GM23338 (cell line): ENCODE measurements around the gene PYY. TPM values are rescaled to one million over a fixed set of nuclear protein-coding genes. Genes with fewer than 3 reads are reported as not detected.
"Not testable (repeated sequence)": the region's sequence is repeated elsewhere in the genome, so short reads cannot be mapped to it uniquely, and the experiment has no call there.

Experiments used
- ATAC-seq: fragments of 200-7000 bp; cut with Tn5 transposase; 3 replicates; pipeline ENCODE4 v1.9.1; 2020
- DNase-seq: peaks from one replicate; pipeline ENCODE4 v3.0.0-alpha.2; 2015; ENCODE audit warnings: low spot score
- H2AFZ ChIP-seq: fragments of 200-600 bp; sonication (generic); 2 replicates; pipeline ENCODE4 v1.8.0; 2016; ENCODE audit warnings: antibody characterized with exemption, mild to moderate bottlenecking, moderate library complexity
- H3F3A ChIP-seq: fragments of 200-600 bp; sonication (generic); replicated peaks from 2 replicates; pipeline ENCODE4 v1.8.0; 2017; ENCODE audit warnings: antibody characterized with exemption, mixed run types, low read depth
- H3K27ac ChIP-seq: fragments of 200-600 bp; sonication (generic); 2 replicates; pipeline ENCODE4 v1.6.1; 2016; ENCODE audit warnings: low read depth
- H3K27me3 ChIP-seq: fragments of 200-600 bp; sonication (generic); 2 replicates; pipeline ENCODE4 v1.8.0; 2016; ENCODE audit warnings: mild to moderate bottlenecking, mixed run types, moderate library complexity; ENCODE audit not compliant: insufficient read depth
- H3K36me3 ChIP-seq: fragments of 200-600 bp; sonication (generic); 2 replicates; pipeline ENCODE4 v1.8.0; 2016; ENCODE audit warnings: mild to moderate bottlenecking; ENCODE audit not compliant: insufficient read depth
- H3K4me1 ChIP-seq: fragments of 200-600 bp; sonication (generic); 2 replicates; pipeline ENCODE4 v1.8.0; 2016; ENCODE audit warnings: mild to moderate bottlenecking, moderate library complexity; ENCODE audit not compliant: insufficient read depth
- H3K4me2 ChIP-seq: fragments of 200-600 bp; sonication (generic); 2 replicates; pipeline ENCODE4 v1.7.1; 2017; ENCODE audit warnings: mixed run types
- H3K4me3 ChIP-seq: fragments of 200-600 bp; sonication (generic); 2 replicates; pipeline ENCODE4 v1.6.1; 2016; ENCODE audit warnings: mixed run types
- H3K79me2 ChIP-seq: fragments of 200-600 bp; sonication (generic); replicated peaks from 2 replicates; pipeline ENCODE4 v1.8.0; 2017; ENCODE audit warnings: mild to moderate bottlenecking; ENCODE audit not compliant: insufficient read depth
- H3K9me2 ChIP-seq: fragments of 200-600 bp; sonication (generic); 2 replicates; pipeline ENCODE4 v1.8.0; 2017; ENCODE audit not compliant: insufficient read depth
- H4K20me1 ChIP-seq: fragments of 200-600 bp; sonication (generic); replicated peaks from 2 replicates; pipeline ENCODE4 v1.8.0; 2017; ENCODE audit warnings: mild to moderate bottlenecking; ENCODE audit not compliant: insufficient read depth
- H3K27ac Mint-ChIP-seq: 2 replicates; pipeline ENCODE4 v1.8.0; 2020; ENCODE audit warnings: inconsistent platforms, mild to moderate bottlenecking, moderate library complexity, mixed read lengths
- H3K27me3 Mint-ChIP-seq: 3 replicates; pipeline ENCODE4 v1.8.0; 2022; ENCODE audit warnings: low read depth, mild to moderate bottlenecking, moderate library complexity, mixed read lengths, inconsistent platforms; ENCODE audit not compliant: insufficient read depth, poor library complexity
- H3K36me3 Mint-ChIP-seq: 3 replicates; pipeline ENCODE4 v1.8.0; 2021; ENCODE audit warnings: low read depth, mild to moderate bottlenecking, inconsistent platforms, moderate library complexity, mixed read lengths
- H3K4me1 Mint-ChIP-seq: 3 replicates; pipeline ENCODE4 v1.8.0; 2020; ENCODE audit warnings: mild to moderate bottlenecking, inconsistent platforms, mixed read lengths
- H3K4me3 Mint-ChIP-seq: 3 replicates; pipeline ENCODE4 v1.8.0; 2021; ENCODE audit warnings: moderate library complexity, mild to moderate bottlenecking, inconsistent platforms, mixed read lengths
- H3K9me3 Mint-ChIP-seq: 3 replicates; pipeline ENCODE4 v1.8.0; 2020; ENCODE audit warnings: moderate library complexity, mild to moderate bottlenecking, inconsistent platforms, mixed read lengths
- CTCF ChIP-seq, 2 experiments: fragments of 200-600 bp in 1 of 2; sonication (generic) in 1 of 2; conservative IDR thresholded peaks; 2 replicates each; pipeline versions ENCODE4 v1.5.1 to v1.6.1; 2016 to 2017; ENCODE audit warnings: antibody characterized with exemption in 2 of 2, low read depth in 2 of 2, mild to moderate bottlenecking in 2 of 2, moderate library complexity in 1 of 2
- EZH2phosphoT487 ChIP-seq: fragments of 200-600 bp; sonication (generic); IDR thresholded peaks from one replicate; pipeline ENCODE4 v1.8.1; 2018; ENCODE audit warnings: antibody characterized with exemption; ENCODE audit not compliant: unreplicated experiment
- NANOG ChIP-seq: IDR thresholded peaks from 2 replicates; pipeline ENCODE4 v1.6.1; 2016; ENCODE audit warnings: antibody characterized with exemption, borderline replicate concordance
- polyA plus RNA-seq: library from polyadenylated mRNA; unstranded; fragments of >200 nt; fragmentation: Nextera tagmentation; extraction: Ambion mirVana; gene quantifications from 2 replicates; pipeline ENCODE4 v1.2.1, GENCODE V29; 2016
- total RNA-seq: library from RNA; depleted of rRNA; stranded (reverse); fragments of >200 nt; shearing (Covaris generic); gene quantifications from 2 replicates; pipeline ENCODE4 v1.2.3, GENCODE V29; 2014
- TF ChIP-seq, protein P1 (sequence below): fragments of 250-450 bp; sonication (Bioruptor Pico); IDR thresholded peaks from 2 replicates; pipeline ENCODE4 v1.5.0; 2020; ENCODE audit warnings: mild to moderate bottlenecking, moderate library complexity
- TF ChIP-seq, protein P2 (sequence below): IDR thresholded peaks from 2 replicates; pipeline ENCODE4 v1.6.1; 2016; ENCODE audit warnings: antibody characterized with exemption

The PYY gene
- total and polyA plus RNA-seq, 2 experiments from 2014 or later = 0.56 to 8.5 TPM

DNA sequence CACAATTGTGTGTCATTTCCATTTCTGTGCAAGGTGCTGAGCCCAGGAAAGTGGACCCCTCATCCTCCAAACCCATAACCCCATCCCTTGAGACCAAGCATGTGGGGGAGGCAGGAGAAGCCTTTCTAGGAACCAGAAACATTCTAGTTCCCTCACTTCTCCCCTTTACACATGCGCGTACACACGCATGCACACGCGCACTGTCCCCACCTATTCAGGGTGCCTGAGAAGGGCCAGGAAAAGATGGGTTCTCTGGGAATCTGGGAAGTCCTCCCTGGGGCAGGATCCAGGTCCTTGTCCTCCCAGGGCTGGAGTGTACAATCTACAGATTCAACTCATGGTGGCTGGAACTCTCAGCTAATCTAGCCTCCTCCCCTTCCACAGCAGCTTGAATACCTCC lies 13.9 kb downstream of the PYY start (continued):
- TF ChIP-seq, protein P1, sequence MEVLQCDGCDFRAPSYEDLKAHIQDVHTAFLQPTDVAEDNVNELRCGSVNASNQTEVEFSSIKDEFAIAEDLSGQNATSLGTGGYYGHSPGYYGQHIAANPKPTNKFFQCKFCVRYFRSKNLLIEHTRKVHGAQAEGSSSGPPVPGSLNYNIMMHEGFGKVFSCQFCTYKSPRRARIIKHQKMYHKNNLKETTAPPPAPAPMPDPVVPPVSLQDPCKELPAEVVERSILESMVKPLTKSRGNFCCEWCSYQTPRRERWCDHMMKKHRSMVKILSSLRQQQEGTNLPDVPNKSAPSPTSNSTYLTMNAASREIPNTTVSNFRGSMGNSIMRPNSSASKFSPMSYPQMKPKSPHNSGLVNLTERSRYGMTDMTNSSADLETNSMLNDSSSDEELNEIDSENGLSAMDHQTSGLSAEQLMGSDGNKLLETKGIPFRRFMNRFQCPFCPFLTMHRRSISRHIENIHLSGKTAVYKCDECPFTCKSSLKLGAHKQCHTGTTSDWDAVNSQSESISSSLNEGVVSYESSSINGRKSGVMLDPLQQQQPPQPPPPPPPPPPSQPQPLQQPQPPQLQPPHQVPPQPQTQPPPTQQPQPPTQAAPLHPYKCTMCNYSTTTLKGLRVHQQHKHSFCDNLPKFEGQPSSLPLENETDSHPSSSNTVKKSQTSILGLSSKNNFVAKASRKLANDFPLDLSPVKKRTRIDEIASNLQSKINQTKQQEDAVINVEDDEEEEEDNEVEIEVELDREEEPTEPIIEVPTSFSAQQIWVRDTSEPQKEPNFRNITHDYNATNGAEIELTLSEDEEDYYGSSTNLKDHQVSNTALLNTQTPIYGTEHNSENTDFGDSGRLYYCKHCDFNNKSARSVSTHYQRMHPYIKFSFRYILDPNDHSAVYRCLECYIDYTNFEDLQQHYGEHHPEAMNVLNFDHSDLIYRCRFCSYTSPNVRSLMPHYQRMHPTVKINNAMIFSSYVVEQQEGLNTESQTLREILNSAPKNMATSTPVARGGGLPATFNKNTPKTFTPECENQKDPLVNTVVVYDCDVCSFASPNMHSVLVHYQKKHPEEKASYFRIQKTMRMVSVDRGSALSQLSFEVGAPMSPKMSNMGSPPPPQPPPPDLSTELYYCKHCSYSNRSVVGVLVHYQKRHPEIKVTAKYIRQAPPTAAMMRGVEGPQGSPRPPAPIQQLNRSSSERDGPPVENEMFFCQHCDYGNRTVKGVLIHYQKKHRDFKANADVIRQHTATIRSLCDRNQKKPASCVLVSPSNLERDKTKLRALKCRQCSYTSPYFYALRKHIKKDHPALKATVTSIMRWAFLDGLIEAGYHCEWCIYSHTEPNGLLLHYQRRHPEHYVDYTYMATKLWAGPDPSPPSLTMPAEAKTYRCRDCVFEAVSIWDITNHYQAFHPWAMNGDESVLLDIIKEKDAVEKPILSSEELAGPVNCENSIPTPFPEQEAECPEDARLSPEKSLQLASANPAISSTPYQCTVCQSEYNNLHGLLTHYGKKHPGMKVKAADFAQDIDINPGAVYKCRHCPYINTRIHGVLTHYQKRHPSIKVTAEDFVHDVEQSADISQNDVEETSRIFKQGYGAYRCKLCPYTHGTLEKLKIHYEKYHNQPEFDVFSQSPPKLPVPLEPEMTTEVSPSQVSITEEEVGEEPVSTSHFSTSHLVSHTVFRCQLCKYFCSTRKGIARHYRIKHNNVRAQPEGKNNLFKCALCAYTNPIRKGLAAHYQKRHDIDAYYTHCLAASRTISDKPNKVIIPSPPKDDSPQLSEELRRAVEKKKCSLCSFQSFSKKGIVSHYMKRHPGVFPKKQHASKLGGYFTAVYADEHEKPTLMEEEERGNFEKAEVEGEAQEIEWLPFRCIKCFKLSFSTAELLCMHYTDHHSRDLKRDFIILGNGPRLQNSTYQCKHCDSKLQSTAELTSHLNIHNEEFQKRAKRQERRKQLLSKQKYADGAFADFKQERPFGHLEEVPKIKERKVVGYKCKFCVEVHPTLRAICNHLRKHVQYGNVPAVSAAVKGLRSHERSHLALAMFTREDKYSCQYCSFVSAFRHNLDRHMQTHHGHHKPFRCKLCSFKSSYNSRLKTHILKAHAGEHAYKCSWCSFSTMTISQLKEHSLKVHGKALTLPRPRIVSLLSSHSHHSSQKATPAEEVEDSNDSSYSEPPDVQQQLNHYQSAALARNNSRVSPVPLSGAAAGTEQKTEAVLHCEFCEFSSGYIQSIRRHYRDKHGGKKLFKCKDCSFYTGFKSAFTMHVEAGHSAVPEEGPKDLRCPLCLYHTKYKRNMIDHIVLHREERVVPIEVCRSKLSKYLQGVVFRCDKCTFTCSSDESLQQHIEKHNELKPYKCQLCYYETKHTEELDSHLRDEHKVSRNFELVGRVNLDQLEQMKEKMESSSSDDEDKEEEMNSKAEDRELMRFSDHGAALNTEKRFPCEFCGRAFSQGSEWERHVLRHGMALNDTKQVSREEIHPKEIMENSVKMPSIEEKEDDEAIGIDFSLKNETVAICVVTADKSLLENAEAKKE (CRISPR knock-in tag) = no peak
- TF ChIP-seq CTCF (conservative IDR thresholded peaks at IDR 0.05; ENCODE audit: low read depth in 2 of 2) = no peak
- no peak for TF ChIP-seq NANOG
- TF ChIP-seq, protein P2, sequence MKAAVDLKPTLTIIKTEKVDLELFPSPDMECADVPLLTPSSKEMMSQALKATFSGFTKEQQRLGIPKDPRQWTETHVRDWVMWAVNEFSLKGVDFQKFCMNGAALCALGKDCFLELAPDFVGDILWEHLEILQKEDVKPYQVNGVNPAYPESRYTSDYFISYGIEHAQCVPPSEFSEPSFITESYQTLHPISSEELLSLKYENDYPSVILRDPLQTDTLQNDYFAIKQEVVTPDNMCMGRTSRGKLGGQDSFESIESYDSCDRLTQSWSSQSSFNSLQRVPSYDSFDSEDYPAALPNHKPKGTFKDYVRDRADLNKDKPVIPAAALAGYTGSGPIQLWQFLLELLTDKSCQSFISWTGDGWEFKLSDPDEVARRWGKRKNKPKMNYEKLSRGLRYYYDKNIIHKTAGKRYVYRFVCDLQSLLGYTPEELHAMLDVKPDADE = no peak
- no peak for TF ChIP-seq EZH2phosphoT487

GRCh38 chr17:43939452-43939851 lies 14.3 kb downstream of the PYY start:
- peaks cover 36% of the 10 kb centered on the region for H3K27me3 ChIP-seq
- H3K9me2 ChIP-seq = not testable (repeated sequence)

More at GRCh38 chr17:43939452-43939851, 14.3 kb downstream of the PYY start:
- not testable (repeated sequence) for H3K36me3 Mint-ChIP-seq, H3K4me3 ChIP-seq, H3K79me2 ChIP-seq, H3K36me3 ChIP-seq, H4K20me1 ChIP-seq, H3K27ac Mint-ChIP-seq, H2AFZ ChIP-seq, DNase-seq, H3K4me1 ChIP-seq, H3K4me3 Mint-ChIP-seq, H3K27ac ChIP-seq, H3K9me3 Mint-ChIP-seq, ATAC-seq, H3F3A ChIP-seq, H3K4me2 ChIP-seq
- H3K27me3 Mint-ChIP-seq = peaks cover 53% of the 10 kb centered on the region
- peaks cover 12% of the 10 kb centered on the region for H3K4me1 Mint-ChIP-seq
